B cell (primary cell): ENCODE data around the gene MBNL2. TPM values are rescaled to one million over a fixed set of nuclear protein-coding genes. Genes with fewer than 3 reads are reported as not detected.

Experiments used
- ATAC-seq: fragments of 200-7000 bp; cut with Tn5 transposase; one replicate; pipeline ENCODE4 v1.10.0; 2021; ENCODE audit warnings: low read depth, mild to moderate bottlenecking, moderate number of reproducible peaks, moderate library complexity
- CTCF ChIA-PET: fragments of 350-600 bp; sonication (Branson Sonifier 250); formaldehyde crosslinking; loops from one replicate; lab custom pipeline; 2021; ENCODE audit warnings: antibody characterized with exemption, inconsistent platforms; lab: Charles Lee
- POLR2A ChIA-PET: fragments of 350-600 bp; sonication (Branson Sonifier 250); formaldehyde crosslinking; loops from one replicate; lab custom pipeline; 2021; ENCODE audit warnings: antibody characterized with exemption; lab: Charles Lee
- DNase-seq: peaks from one replicate; pipeline ENCODE4 v3.0.0; 2013
- H2AFZ ChIP-seq: 2 replicates; pipeline ENCODE4 v1.6.1; 2012; ENCODE audit warnings: mild to moderate bottlenecking, low read depth, low read length; ENCODE audit not compliant: insufficient read depth, poor library complexity, severe bottlenecking
- H3K27ac ChIP-seq, 2 donors: 1 replicate in 1 of 2; 2 replicates in 1 of 2; pipeline ENCODE4 v1.5.1; 2012 to 2013; ENCODE audit warnings: low read length in 2 of 2, mild to moderate bottlenecking in 2 of 2, moderate library complexity in 1 of 2
- H3K27me3 ChIP-seq, 4 experiments: fragments of 200-600 bp in 1 of 4; sonication (generic) in 1 of 4; replicated peaks in 1 of 4; 1 replicate in 2 of 4; 2 replicates in 2 of 4; pipeline versions ENCODE4 v1.6.1 to v1.7.0; 2013 to 2016; ENCODE audit warnings: low read length in 3 of 4, mild to moderate bottlenecking in 2 of 4, mixed read lengths in 1 of 4, moderate library complexity in 1 of 4; ENCODE audit not compliant: insufficient read depth in 4 of 4, control insufficient read depth in 3 of 4; ENCODE audit errors: control extremely low read depth in 1 of 4
- H3K36me3 ChIP-seq, 2 experiments: replicated peaks in 1 of 2; 1 replicate in 1 of 2; 2 replicates in 1 of 2; pipeline versions ENCODE4 v1.6.1 to v1.7.1; 2013; ENCODE audit warnings: low read length in 1 of 2; ENCODE audit not compliant: insufficient read depth in 2 of 2, control insufficient read depth in 1 of 2; ENCODE audit errors: control extremely low read depth in 1 of 2, extremely low read depth in 1 of 2
- H3K4me1 ChIP-seq, 2 donors: fragments of 200-600 bp in 1 of 2; sonication (generic) in 1 of 2; 1 replicate in 1 of 2; 2 replicates in 1 of 2; pipeline versions ENCODE4 v1.5.1 to v1.6.1; 2013 to 2017; ENCODE audit warnings: low read length in 2 of 2; ENCODE audit not compliant: control insufficient read depth in 2 of 2, insufficient read depth in 2 of 2
- H3K4me2 ChIP-seq: replicated peaks from 2 replicates; pipeline ENCODE3; 2012; ENCODE audit warnings: mild to moderate bottlenecking, low read depth, low read length; ENCODE audit not compliant: poor library complexity, severe bottlenecking
- H3K4me3 ChIP-seq, 5 experiments: fragments of 200-600 bp in 1 of 5; sonication (generic) in 1 of 5; 1 replicate in 3 of 5; 2 replicates in 2 of 5; pipeline versions ENCODE4 v1.5.1 to v1.7.0; 2011 to 2016; ENCODE audit warnings: low read length in 4 of 5, mild to moderate bottlenecking in 4 of 5, low read depth in 2 of 5, control low read depth in 1 of 5, moderate library complexity in 1 of 5; ENCODE audit not compliant: insufficient read depth in 1 of 5; ENCODE audit errors: control extremely low read depth in 1 of 5, extremely low read depth in 1 of 5
- H3K79me2 ChIP-seq: fragments of 200-600 bp; sonication (generic); one replicate; pipeline ENCODE4 v1.6.0; 2016; ENCODE audit warnings: low read length; ENCODE audit not compliant: control insufficient read depth, insufficient read depth
- H3K9ac ChIP-seq: fragments of 200-600 bp; sonication (generic); 2 replicates; pipeline ENCODE4 v1.6.1; 2017; ENCODE audit warnings: mild to moderate bottlenecking, low read length, moderate library complexity
- H3K9me3 ChIP-seq, 3 donors: one replicate each; pipeline versions ENCODE4 v1.6.1 to v1.7.1; 2013; ENCODE audit warnings: low read length in 2 of 3; ENCODE audit not compliant: control insufficient read depth in 2 of 3, insufficient read depth in 1 of 3; ENCODE audit errors: control extremely low read depth in 1 of 3
- H4K20me1 ChIP-seq: 2 replicates; pipeline ENCODE4 v1.6.0; 2012; ENCODE audit warnings: mild to moderate bottlenecking, low read length; ENCODE audit not compliant: insufficient read depth, control insufficient read depth, poor library complexity, severe bottlenecking
- H3K27ac Mint-ChIP-seq: one replicate; pipeline ENCODE4 v1.8.0; 2021; ENCODE audit warnings: mixed read lengths
- H3K27me3 Mint-ChIP-seq: one replicate; pipeline ENCODE4 v1.8.0; 2021; ENCODE audit warnings: mixed read lengths
- H3K4me1 Mint-ChIP-seq: one replicate; pipeline ENCODE4 v1.8.0; 2021; ENCODE audit warnings: mixed read lengths
- H3K4me3 Mint-ChIP-seq: one replicate; pipeline ENCODE4 v1.8.0; 2021; ENCODE audit warnings: mixed read lengths
- H3K9me3 Mint-ChIP-seq: one replicate; pipeline ENCODE4 v1.8.0; 2022; ENCODE audit warnings: mixed read lengths; ENCODE audit not compliant: insufficient read depth
- CTCF ChIP-seq: fragments of 200-600 bp; IDR thresholded peaks from one replicate; pipeline ENCODE4 v1.8.0; 2022; ENCODE audit warnings: antibody characterized with exemption, mild to moderate bottlenecking
- EZH2 ChIP-seq: IDR thresholded peaks from 2 replicates; pipeline ENCODE4 v1.6.1; 2012; ENCODE audit warnings: borderline replicate concordance, low read depth, mild to moderate bottlenecking, moderate library complexity, low read length; ENCODE audit not compliant: insufficient read depth, poor library complexity, severe bottlenecking
- WGBS: methylation state at CpG from one replicate; pipeline ENCODE4 v1.1.5; 2013; ENCODE audit warnings: missing lambda C conversion rate; ENCODE audit not compliant: insufficient coverage; 5-methylcytosine and 5-hydroxymethylcytosine counted together
- intact Hi-C: fragments of 100-400 bp; cut with micrococcal nuclease; formaldehyde crosslinking; loops from one replicate; pipeline ENCODE4 v1.10.0; 2022
- polyA plus RNA-seq: library from polyadenylated mRNA; depleted of rRNA; stranded (reverse); fragments of >200 nt; gene quantifications from 2 replicates; pipeline ENCODE4 v1.2.3, GENCODE V29; 2012
- total RNA-seq, 2 donors: library from RNA; stranded (reverse); fragments of 120-200 nt in 1 of 2; gene quantifications; 1 replicate in 1 of 2; 2 replicates in 1 of 2; pipeline versions ENCODE4 v1.2.3 to v1.2.4, GENCODE V29; 2013 to 2022

The MBNL2 gene
- total and polyA plus RNA-seq, 2 donors (not counting 1 experiment from before 2014, with no cell fraction given): 6.9 to 50.1 TPM

DNA sequence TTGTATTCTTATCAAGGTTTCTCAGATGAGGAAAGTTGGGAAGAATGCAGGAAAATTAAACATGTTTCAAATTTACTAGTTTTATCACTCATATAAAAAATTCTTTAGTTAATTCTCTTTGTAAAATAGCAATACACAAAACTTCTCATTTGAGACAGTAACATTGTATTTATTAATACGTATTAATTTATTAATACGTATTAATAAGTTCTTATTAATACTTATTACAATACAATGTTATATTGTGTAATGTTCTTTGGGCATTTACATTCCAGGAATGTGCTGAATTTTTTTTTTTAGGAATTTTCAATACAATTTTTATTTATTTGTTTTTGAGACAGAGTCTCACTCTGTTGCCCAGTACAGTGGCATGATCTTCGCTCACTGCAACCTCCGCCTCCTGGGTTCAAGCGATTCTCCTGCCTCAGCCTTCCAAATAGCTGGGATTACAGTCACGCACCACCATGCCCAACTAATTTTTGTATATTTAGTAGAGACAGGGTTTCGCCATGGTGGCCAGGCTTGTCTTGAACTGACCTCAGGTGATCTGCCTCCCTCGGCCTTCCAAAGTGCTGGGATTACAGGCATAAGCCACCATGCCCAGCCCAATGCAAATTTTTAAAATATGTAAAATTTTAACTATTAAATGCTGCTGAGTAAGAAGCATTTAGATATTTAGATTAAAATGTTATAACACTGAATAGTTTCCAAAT lies 31.6 kb downstream of the MBNL2 start:
- H3K27me3 Mint-ChIP-seq: no peaks in the 10 kb centered on the region
- ATAC-seq: no peak
- H3K4me1 ChIP-seq: peaks cover 6 to 13% of the 10 kb centered on the region in 2 donors
- no peaks in the 10 kb centered on the region for H3K36me3 ChIP-seq
- no peak overlapping the region for H3K27ac Mint-ChIP-seq
- no peaks in the 10 kb centered on the region for H3K27me3 ChIP-seq
- WGBS: 100% methylated on average over 2 of the region's 8 CpGs
- no peak overlapping the region for H2AFZ ChIP-seq
- DNase-seq: no peak
- no peaks in the 10 kb centered on the region for H3K9me3 ChIP-seq
- peaks cover 46% of the 10 kb centered on the region for H3K4me1 Mint-ChIP-seq
- no peaks in the 10 kb centered on the region for H3K9me3 Mint-ChIP-seq
- TF ChIP-seq CTCF: no peak
- no peak for TF ChIP-seq EZH2
- H3K9ac ChIP-seq: no peak overlapping the region
- H3K27ac ChIP-seq: no peak overlapping the region
- H3K79me2 ChIP-seq: peaks cover 69% of the 10 kb centered on the region
- no peak overlapping the region for H3K4me2 ChIP-seq
- no peak overlapping the region for H3K4me3 Mint-ChIP-seq
- POLR2A ChIA-PET: no interaction called here
- intact Hi-C loops: no loop called here
- CTCF ChIA-PET: no interaction called here
- H4K20me1 ChIP-seq: peaks cover 76% of the 10 kb centered on the region
- no peak overlapping the region for H3K4me3 ChIP-seq

DNA sequence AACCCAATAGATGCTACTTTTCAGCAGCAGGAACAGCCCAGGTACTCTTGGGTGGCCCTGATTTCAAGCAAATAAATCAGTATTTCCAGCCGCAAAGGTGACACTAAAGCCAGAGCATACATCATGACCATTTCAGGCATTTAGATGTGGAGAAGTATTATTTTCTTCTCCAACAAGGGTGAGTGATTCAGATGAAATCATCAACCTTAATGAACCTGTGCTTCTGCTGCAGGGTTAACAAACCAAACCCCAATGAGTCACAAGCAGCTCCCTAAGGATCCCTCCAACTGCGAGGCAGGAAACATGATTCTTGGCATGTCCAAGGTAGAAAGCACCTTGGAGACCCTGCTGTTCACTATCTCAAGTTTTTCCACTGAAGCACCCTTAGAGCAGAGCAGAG lies 32.7 kb downstream of the MBNL2 start:
- Histone ChIP-seq H3K27ac (no peak overlapping the region), H3K4me3 (no peak overlapping the region), H3K9me3 (no peaks in the 10 kb centered on the region), H3K4me2 (no peak overlapping the region), H3K9ac (no peak overlapping the region), H3K4me1 (peaks cover 6 to 13% of the 10 kb centered on the region in 2 donors), H3K27me3 (no peaks in the 10 kb centered on the region), H3K79me2 (peaks cover 70% of the 10 kb centered on the region), H4K20me1 (peaks cover 77% of the 10 kb centered on the region), H3K36me3 (no peaks in the 10 kb centered on the region), H2AFZ (no peak overlapping the region)
- ChIA-PET CTCF (no interaction called here), POLR2A (interaction anchor here (0.7 kb wide), 1 partner anchor 31 kb away, joined by 3 read pairs; no protein-coding TSS in a partner anchor)
- ATAC-seq: no peak
- no peaks in the 10 kb centered on the region for H3K9me3 Mint-ChIP-seq
- H3K4me3 Mint-ChIP-seq: no peak overlapping the region
- peaks cover 47% of the 10 kb centered on the region for H3K4me1 Mint-ChIP-seq
- no peak for DNase-seq
- no peak overlapping the region for H3K27ac Mint-ChIP-seq
- WGBS: 71% methylated on average over 1 of the region's 2 CpGs
- no peak for TF ChIP-seq EZH2
- TF ChIP-seq CTCF: no peak
- intact Hi-C loops: no loop called here
- H3K27me3 Mint-ChIP-seq: no peaks in the 10 kb centered on the region
